DND-41 (cell line): ENCODE data around the gene STOML2.
A peak's percentile ranks its signal among the peaks of the same experiment; 100 is the strongest.

Source experiments
- CTCF ChIP-seq: IDR thresholded peaks from 2 replicates; pipeline ENCODE4 v1.5.1; 2012; ENCODE audit warnings: borderline replicate concordance, low read length, moderate library complexity, mild to moderate bottlenecking; ENCODE audit not compliant: poor library complexity, severe bottlenecking; ENCODE audit errors: extremely low read depth
- EZH2 ChIP-seq: IDR thresholded peaks from 3 replicates; pipeline ENCODE4 v1.6.1; 2012; ENCODE audit warnings: borderline replicate concordance, low read depth, mild to moderate bottlenecking, moderate library complexity, low read length, inconsistent platforms; ENCODE audit not compliant: severe bottlenecking

- TF ChIP-seq CTCF (peak; percentile 81), EZH2 (no peak)
Measured at GRCh38 chr9:35096035-35096849, 6.7 kb downstream of the STOML2 start, which contains the start of gene PIGO.
